Glutamatergic neuron (in vitro differentiated cells): ENCODE data around the gene FARP1. TPM values are rescaled to one million over a fixed set of nuclear protein-coding genes. Genes with fewer than 3 reads are reported as not detected.

Source experiments
- DNase-seq: peaks from one replicate; pipeline ENCODE4 v3.0.0; 2022
- H3K27ac Mint-ChIP-seq: one replicate; pipeline ENCODE4 v1.8.0; 2020; ENCODE audit warnings: mild to moderate bottlenecking, mixed read lengths, inconsistent platforms; ENCODE audit not compliant: unreplicated experiment
- H3K27me3 Mint-ChIP-seq: one replicate; pipeline ENCODE4 v1.8.0; 2020; ENCODE audit warnings: mild to moderate bottlenecking, moderate library complexity, mixed read lengths, inconsistent platforms; ENCODE audit not compliant: unreplicated experiment
- H3K36me3 Mint-ChIP-seq: one replicate; pipeline ENCODE4 v1.8.0; 2020; ENCODE audit warnings: mild to moderate bottlenecking, mixed read lengths, inconsistent platforms; ENCODE audit not compliant: unreplicated experiment
- H3K4me1 Mint-ChIP-seq: one replicate; pipeline ENCODE4 v1.8.0; 2020; ENCODE audit warnings: mild to moderate bottlenecking, low read depth, mixed read lengths, inconsistent platforms; ENCODE audit not compliant: unreplicated experiment
- H3K4me3 Mint-ChIP-seq: one replicate; pipeline ENCODE4 v1.8.0; 2020; ENCODE audit warnings: mild to moderate bottlenecking, mixed read lengths, inconsistent platforms; ENCODE audit not compliant: unreplicated experiment
- H3K9me3 Mint-ChIP-seq: one replicate; pipeline ENCODE4 v1.8.0; 2020; ENCODE audit warnings: mild to moderate bottlenecking, moderate library complexity, mixed read lengths, inconsistent platforms; ENCODE audit not compliant: unreplicated experiment
- CTCF ChIP-seq: fragments of 200-600 bp; sonication (generic); IDR thresholded peaks from one replicate; pipeline ENCODE4 v1.5.0; 2021; ENCODE audit not compliant: partially characterized antibody, unreplicated experiment
- total RNA-seq: library from RNA; stranded (reverse); fragmentation: NEBNext Ultra II Directional; extraction: Animal tissue kit (Norgen Biotek cat#: 25700); gene quantifications from one replicate; pipeline ENCODE4 v1.2.1, GENCODE V29; 2021; ENCODE audit not compliant: unreplicated experiment

FARP1 gene
- total RNA-seq, 1 donor from 2014 or later: 233 TPM

GRCh38 chr13:98190889-98191444 is 48.1 kb downstream of the FARP1 start:
- Mint-ChIP-seq H3K9me3 (peaks cover 2% of the 10 kb centered on the region), H3K36me3 (no peaks in the 10 kb centered on the region), H3K4me3 (no peak overlapping the region), H3K4me1 (peaks cover 26% of the 10 kb centered on the region), H3K27ac (no peak overlapping the region), H3K27me3 (no peaks in the 10 kb centered on the region)
- no peak for TF ChIP-seq CTCF
- no peak for DNase-seq

GRCh38 chr13:98192008-98192407 is 49.1 kb downstream of the FARP1 start:
- Mint-ChIP-seq H3K9me3 (peaks cover 2% of the 10 kb centered on the region), H3K4me3 (no peak overlapping the region), H3K36me3 (no peaks in the 10 kb centered on the region), H3K27me3 (no peaks in the 10 kb centered on the region), H3K4me1 (peaks cover 26% of the 10 kb centered on the region), H3K27ac (no peak overlapping the region)
- TF ChIP-seq CTCF: no peak
- no peak for DNase-seq

GRCh38 chr13:98195054-98195791 is 52.3 kb downstream of the FARP1 start:
- no peak for TF ChIP-seq CTCF
- Mint-ChIP-seq H3K4me1 (peaks cover 29% of the 10 kb centered on the region), H3K27me3 (no peaks in the 10 kb centered on the region), H3K27ac (no peak overlapping the region), H3K9me3 (no peaks in the 10 kb centered on the region), H3K36me3 (no peaks in the 10 kb centered on the region), H3K4me3 (no peak overlapping the region)
- no peak for DNase-seq

GRCh38 chr13:98198683-98199082 is 55.8 kb downstream of the FARP1 start:
- no peak overlapping the region for H3K27ac Mint-ChIP-seq
- peaks cover 11% of the 10 kb centered on the region for H3K9me3 Mint-ChIP-seq
- H3K4me3 Mint-ChIP-seq: no peak overlapping the region
- no peak for TF ChIP-seq CTCF
- peaks cover 3% of the 10 kb centered on the region for H3K36me3 Mint-ChIP-seq
- peaks cover 42% of the 10 kb centered on the region for H3K4me1 Mint-ChIP-seq
- H3K27me3 Mint-ChIP-seq: no peaks in the 10 kb centered on the region
- no peak for DNase-seq

- no peak for DNase-seq
- Mint-ChIP-seq H3K36me3 (peaks cover 3% of the 10 kb centered on the region), H3K27ac (peak overlapping the region; percentile 31), H3K27me3 (peaks cover 4% of the 10 kb centered on the region), H3K4me3 (no peak overlapping the region), H3K9me3 (peaks cover 17% of the 10 kb centered on the region), H3K4me1 (peaks cover 42% of the 10 kb centered on the region)
- TF ChIP-seq CTCF: no peak
Measured at GRCh38 chr13:98199480-98199879, 56.6 kb downstream of the FARP1 start.
